Pulmonary artery endothelial cell (primary cell): ENCODE results near the gene WDCP. TPM values are rescaled to one million over a fixed set of nuclear protein-coding genes. Genes with fewer than 3 reads are reported as not detected.
"Not testable (repeated sequence)": the region's sequence is repeated elsewhere in the genome, so short reads cannot be mapped to it uniquely, and the experiment has no call there.

Experiments used
- DNase-seq: peaks from one replicate; pipeline ENCODE4 v3.0.0-alpha.2; 2011; ENCODE audit warnings: low read depth, low spot score
- total RNA-seq: library from RNA; depleted of rRNA; stranded (reverse); fragments of >200 nt; gene quantifications from 2 replicates; pipeline ENCODE4 v1.2.3, GENCODE V29; 2014

Gene WDCP
- total RNA-seq, 1 donor from 2014 or later, result 11.3 TPM

GRCh38 chr2:24022975-24023575, 24.1 kb downstream of the WDCP start:
- DNase-seq, result no peak

GRCh38 chr2:24022324-24022974, 24.7 kb downstream of the WDCP start:
- DNase-seq, result no peak

GRCh38 chr2:24021122-24021998, 25.8 kb downstream of the WDCP start:
- no peak for DNase-seq

GRCh38 chr2:24020244-24020643, 26.9 kb downstream of the WDCP start:
- no peak for DNase-seq

GRCh38 chr2:24019729-24020128, 27.5 kb downstream of the WDCP start:
- DNase-seq, result no peak

- no peak for DNase-seq
Observed at GRCh38 chr2:24018241-24018640, 28.9 kb downstream of the WDCP start.

- DNase-seq, result no peak
Observed at GRCh38 chr2:24017711-24018110, 29.5 kb downstream of the WDCP start.

GRCh38 chr2:24016853-24017703, 30.1 kb downstream of the WDCP start:
- no peak for DNase-seq

- DNase-seq, result no peak
Observed at GRCh38 chr2:24016376-24016761, 30.8 kb downstream of the WDCP start.

GRCh38 chr2:24015562-24016375, 31.4 kb downstream of the WDCP start:
- DNase-seq, result peak; percentile 43

GRCh38 chr2:24014902-24015301, 32.3 kb downstream of the WDCP start:
- DNase-seq, result not testable (repeated sequence)

- no peak for DNase-seq
Observed at GRCh38 chr2:24012521-24013188, 34.5 kb downstream of the WDCP start.

GRCh38 chr2:24011250-24012104, 35.7 kb downstream of the WDCP start:
- no peak for DNase-seq

- no peak for DNase-seq
Observed at GRCh38 chr2:24010477-24011249, 36.5 kb downstream of the WDCP start.

GRCh38 chr2:24009680-24010476, 37.3 kb downstream of the WDCP start, which contains the start of gene MFSD2B:
MFSD2B (plus strand) TSS chr2:24010085; CDS start chr2:24010097, 12 bp downstream.
- no peak for DNase-seq

- DNase-seq, result no peak
Observed at GRCh38 chr2:24009367-24009679, 37.9 kb downstream of the WDCP start.

GRCh38 chr2:24008672-24009366, 38.4 kb downstream of the WDCP start:
- DNase-seq, result no peak
